GM19467 (cell line): ENCODE results near the gene MLST8.
"Not testable (repeated sequence)": the region's sequence is repeated elsewhere in the genome, so short reads cannot be mapped to it uniquely, and the experiment has no call there.

Experiments
- ATAC-seq: cut with Tn5 transposase; IDR thresholded peaks from one replicate; pipeline ENCODE4 v1.9.1; 2021; ENCODE audit warnings: mild to moderate bottlenecking, moderate library complexity; ENCODE audit not compliant: unreplicated experiment

MLST8 gene

DNA sequence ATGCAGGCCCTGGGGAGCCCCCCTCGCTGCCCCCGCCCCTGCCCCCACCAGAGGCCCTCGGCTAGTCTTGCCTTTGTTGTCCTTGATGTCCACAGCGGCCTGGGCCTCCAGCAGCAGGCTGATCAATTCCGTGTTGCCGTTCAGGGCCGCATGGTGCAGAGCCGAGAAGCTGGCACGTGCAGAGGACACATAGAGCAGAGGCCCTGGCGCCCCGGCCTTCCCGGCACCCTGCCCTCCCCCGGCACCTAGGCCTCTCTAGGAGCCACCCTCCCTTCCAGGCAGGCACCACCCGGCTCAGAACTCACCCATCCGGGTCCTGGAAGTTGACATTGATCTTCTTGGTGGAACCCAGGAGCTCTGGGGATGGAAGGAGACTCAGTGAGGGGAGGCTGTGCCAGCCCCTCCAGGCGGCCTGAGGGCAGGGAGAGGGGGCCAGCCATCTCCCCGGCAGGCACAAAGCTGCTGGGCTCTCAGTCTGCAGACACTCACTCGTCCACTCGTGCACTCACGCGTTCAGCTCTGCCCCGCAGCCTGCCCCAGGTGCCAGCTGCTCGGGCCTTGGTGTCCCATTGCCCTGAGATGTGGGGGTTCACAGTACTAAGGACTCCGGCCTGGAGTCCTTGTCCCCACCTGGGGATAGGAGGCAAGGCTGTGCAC, 15.1 kb upstream of the MLST8 start:
- ATAC-seq: no peak

DNA sequence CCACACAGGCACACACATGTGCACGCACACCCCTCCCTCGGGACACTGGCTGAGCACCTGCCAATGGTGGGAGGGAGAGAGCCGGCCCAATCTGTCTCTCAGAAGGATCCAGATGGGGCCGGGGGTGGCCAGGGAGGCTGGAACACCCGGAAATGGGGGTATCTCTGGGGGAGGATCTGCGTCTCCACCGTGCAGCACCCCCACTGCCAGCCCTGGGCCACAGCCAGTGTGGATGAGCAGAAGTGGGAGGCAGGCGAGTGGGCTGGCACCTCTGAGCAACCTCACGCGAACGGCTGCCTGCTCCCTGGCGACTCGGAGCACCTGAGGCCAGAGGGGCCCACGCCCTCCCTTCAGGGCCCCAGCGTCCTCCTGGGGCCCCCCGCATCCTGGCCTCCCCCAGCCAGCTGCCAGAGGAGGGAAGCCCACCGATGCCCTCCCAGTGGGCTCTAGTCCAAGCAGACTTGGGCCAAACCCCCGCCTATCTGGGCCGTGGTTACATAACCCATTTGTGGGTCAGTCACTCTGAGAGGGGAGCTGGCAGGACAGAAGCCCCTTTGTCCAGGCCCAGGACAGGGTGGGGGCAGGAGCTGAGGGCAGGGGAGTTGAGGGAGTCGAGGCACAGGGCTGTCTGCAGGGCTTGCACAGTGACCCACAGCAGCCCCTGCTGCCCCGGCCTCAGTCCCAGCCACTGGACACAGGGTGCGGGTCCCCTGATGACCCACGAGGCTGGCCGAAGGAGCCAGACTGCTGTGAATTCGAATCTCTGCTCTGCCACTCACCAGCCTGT, 14.4 kb upstream of the MLST8 start:
- ATAC-seq: no peak

DNA sequence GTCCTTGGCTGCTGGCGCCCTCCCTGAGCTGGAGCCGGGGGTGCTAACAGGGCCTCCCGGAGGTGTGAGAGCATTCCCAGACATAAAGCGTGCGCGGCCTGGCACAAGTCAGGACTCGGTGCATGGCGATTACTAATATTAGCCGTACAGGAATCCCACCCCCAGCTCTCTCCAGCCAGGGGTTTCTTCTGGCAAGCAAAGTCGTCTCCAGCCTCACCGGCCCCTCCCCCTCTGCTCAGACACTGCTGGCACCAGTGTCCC, 13.9 kb upstream of the MLST8 start:
- ATAC-seq: no peak

DNA sequence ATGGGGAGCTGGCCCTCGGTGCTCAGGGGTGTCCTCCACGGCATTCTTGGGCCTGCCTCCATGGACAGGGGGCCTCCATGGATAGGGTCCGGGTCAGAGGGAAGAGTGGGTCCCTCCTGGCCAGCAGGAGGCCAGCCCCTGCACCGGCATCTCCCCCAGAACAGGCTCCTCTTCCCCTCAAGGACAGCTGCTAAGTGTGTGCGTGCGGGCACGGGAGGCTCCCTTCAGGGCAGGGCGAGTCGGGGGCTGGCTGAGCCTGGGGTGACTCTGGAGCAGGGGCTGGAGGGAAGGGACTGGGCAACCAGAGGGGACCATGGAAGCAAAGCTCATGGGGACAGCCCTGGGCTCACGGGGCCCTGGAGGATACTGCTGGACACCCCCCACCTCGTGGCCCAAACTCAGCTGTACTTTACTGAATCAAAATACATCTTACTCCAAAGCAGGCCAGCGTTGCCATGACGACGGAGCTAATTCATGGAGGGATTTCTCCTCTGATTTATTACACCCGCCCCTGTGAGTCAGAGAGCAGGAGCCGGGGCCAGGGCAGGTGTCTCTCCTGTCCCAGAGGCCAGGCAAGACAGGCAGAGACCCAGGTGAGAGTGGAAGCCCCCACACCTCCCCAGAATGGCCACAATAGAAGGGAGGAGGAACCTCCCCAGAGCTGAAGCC, 11.0 kb upstream of the MLST8 start:
- no peak for ATAC-seq

DNA sequence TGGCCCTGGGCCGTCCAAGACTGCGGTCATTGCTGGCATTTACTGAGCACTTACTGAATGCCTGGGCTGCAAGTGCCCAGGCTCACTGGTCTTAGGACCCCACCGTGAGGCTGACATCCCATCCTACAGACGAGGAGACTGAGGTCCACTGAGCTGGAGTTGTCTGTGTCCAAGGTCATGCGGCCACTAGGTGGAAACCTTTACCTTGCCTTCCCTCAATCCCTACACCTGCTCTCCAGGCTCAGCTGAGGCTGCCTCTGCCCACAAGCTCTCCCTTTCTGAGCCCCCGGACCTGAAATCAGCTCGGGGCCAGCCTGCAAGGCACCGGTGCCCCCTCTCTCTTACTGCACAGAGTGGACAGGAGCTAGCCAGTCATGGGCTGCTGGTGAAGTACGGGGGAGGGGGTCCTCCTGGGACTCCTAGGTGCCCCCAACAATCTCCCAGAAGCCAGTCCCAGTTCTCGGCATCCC, 10.4 kb upstream of the MLST8 start:
- ATAC-seq: no peak

DNA sequence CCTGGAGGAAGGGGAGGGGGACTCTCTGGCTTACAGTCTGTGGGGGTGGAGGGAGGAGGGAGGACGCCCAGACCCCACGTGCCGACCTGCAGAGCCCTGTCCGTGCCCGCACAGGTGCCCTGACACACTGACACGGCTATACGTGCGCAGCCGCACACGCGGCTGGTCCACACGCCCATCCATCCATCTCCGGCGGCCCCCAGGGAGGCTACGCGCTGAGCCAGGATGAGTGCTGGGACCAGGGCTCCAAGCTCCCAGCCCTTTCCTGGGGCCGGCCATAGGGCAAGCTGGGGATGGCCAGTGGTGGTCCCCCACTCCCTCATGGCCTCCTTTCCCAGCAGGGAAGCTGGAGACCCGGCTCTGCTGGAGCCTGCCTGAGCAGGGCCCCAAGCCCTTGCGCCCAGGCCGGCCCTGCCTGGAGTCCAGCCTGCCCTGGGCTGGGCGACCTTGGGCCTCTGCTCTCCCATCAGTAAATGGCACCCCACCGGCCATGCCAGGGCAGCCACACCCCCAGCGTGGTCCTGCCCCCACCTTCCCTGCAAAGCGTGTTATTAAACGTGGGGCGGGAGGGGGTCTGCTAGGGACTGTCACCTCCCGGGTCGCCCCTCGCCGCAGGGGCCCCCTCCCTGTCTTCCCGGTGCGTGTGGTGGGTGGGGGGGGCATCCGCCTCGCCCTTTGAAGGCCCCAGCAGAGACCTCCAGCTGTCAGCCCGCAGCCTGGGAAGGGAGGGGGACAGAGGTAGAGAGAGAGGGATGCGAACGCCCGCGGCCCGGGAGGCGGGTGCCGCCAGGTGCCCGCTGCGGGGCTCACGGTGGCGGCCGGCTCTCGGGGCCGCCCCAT, 9.7 kb upstream of the MLST8 start:
- no peak for ATAC-seq

DNA sequence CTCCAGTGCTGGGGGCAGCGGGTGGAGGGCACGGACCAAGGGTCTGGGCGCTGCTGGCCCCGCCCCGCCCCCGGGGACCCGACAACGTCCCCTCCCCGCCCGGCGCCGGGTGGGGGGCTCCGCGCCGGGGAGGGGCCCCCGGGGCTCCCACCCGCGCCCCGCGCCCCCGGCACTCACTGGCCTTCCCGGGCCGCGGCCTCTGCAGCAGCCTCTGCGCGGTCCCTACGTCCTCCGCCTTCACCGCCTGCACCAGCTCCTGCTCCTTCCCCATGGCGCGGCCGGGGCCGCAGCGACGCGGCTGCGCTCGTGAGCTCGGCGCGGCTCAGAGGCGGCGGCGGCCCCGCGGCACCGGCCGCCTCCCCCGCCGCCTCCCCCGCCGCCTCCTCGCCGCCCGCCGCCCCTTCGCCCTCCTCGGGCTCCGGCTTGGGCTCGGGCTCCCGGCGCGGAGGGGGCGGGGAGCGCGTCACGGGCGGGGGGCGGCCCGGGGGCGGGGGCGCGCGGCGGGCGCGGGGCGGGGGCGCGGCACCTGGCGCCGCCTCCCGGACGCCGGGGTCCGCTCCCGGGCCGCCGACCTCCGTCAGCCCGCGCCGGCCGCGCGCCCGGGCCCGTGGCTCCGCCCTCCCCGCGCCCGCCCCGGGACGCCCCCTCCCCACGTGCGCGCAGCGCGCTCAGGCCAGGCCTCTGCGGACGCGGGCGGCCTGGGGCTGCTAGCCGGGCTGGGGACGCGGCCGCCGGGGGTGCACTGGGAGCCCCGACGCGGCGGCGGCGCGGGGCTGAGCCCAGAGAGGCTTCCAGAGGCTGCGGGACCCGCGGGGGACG, 8.9 kb upstream of the MLST8 start, which contains the start of gene CASKIN1:
Gene CASKIN1, minus strand, starts transcription at position 444 of the 819 bp plus-strand sequence. Its CDS starts 173 bp downstream, at position 271.
- no peak for ATAC-seq

DNA sequence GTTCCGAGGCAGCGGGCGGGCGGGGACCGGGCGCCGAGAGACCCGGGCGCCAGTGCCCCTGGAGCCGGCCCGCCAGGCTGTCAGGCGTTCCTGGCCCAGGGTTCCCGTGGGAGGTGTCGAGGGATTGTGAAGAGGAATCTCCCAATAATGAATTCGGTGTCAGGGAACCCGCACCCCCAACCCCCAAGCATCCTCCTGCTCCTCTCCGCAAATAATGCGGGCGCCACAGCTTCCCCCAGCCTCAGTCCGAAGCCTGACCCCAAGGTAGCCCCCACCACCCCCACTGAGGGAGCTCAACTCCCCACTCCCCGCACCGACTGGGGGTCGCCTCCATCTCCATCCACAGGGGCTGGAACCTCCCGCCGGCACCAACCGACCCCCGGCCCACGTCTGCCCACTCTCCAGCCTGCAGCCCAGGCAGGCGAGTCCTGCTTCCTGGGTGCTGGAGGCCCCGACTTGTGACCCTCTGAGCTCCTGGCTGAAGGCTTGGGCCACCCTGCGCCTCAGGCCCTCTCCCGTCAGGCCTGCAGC, 8.2 kb upstream of the MLST8 start:
- ATAC-seq: no peak

DNA sequence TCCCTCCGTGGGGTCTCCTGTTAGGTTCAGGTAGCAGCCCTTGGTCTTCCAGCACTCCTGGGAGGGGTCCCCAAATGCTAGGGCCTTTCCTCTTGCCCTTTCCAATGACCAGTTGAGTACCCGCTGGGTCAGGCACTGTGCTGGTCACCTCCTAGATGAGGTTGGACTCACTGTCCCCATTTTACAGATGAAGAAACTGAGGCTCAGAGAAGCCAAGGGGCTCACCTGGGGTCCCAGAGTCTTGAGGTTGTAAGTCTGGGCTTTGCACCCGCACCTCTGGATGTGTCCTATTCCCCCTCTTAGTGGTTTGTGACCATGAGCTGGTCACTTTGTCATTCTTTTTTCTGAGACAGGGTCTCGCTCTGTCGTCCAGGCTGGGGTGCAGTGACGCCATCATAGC, 7.5 kb upstream of the MLST8 start:
- no peak for ATAC-seq

DNA sequence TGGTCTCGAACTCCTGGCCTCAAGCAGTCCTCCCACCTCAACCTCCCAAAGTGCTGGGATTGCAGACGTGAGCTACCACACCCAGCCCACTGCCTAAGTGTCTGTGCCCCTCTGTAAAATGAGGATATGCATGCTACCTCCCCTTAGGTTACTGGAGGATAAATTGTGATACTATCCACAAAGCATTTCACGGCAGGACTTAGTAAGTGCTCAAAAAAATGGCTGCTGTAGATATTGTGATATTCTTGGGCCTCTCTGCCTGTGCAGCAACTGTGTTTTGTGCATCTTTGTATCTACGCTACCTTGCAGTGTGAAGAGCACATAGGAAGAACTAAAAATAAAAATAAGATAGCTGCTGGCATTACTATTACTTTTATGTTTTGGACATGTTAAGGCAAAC, 7.0 kb upstream of the MLST8 start:
- no peak for ATAC-seq

DNA sequence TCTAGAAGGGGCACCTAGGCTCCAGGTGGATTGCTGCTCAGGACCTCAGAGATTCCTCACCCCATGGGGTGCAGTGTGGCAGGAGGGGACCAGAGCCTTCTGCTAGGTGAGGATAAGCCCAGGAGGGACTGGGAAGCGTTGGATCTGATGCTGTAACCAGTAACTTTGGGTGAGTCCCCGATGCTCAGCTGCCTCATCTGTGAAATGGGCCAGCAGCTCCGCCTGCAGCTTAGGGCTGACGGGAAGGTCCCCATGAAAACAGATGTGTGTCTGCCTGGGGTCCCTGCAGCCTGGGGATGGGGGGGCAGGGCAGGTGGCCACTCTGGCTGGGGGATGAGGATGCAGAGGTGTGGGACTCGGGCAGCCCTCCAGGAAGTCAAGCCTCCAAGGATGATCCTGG, 6.2 kb upstream of the MLST8 start:
- ATAC-seq: no peak

DNA sequence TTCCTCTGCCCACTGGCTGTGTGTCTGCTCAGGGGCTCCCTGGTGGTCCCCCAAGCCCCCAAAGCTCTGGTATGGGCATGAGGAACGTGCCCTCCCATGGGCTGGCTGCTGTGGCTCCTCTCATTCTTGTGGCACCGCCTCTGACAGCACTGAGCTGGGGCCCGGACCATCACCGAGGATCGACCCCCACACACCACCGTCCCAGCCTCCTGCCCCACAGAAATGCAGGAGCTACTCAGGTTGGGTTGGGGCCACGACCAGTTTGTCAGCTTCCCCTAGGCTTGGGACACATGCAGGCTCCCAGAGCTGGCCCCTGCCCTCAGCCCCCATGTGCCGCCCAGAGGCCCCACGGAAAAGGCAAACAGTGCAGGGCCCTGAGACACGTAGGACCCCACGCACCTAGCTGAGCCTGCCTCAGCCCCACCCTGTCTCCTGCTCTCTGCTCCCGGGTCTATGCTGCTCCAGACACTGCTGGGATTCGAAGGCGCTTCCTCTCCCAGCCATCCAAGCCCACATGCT, 5.6 kb upstream of the MLST8 start:
- ATAC-seq: no peak

DNA sequence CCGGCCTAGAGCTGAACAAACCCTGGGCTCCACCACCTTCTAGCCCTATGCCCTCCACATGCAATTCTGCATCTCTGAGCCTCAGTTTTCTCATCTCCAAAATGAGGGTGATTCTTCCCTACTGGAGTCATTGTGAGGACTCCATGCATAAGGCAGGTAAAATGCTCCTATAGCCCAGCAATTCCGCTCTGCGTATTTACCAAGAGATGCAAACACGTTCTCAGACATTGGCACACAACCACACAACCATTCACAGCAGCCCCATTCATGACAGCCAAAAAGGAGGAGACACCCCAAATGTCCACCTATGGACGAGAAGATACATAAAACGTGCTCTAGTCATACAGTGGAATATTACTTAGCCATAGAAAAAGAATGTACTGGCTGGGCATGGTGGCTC, 4.9 kb upstream of the MLST8 start:
- ATAC-seq: no peak

DNA sequence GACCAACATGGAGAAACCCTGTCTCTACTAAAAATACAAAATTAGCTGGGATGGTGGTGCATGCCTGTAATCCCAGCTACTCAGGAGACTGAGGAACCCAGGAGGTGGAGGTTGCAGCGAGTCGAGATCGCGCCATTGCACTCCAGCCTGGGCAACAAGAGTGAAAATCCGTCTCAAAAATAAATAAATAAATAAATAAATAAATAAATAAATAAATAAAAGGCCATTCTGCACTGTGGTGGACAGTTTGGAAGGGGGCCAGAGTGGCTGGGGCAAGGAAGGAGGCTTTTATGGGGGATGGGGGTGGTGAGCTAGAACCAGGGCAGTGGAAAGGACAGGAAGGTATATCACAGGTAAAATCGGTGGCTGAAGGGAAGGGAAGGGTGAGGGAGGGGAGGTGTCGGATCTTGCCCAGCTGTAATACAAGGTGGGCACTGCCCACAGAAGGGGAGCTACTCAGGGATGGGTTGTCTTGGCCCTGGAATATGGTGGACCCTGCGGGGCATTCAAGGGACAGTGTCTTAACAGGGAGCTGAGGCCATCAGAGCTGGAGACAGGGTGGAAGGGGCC, 2.0 kb upstream of the MLST8 start:
- ATAC-seq: not testable (repeated sequence)

DNA sequence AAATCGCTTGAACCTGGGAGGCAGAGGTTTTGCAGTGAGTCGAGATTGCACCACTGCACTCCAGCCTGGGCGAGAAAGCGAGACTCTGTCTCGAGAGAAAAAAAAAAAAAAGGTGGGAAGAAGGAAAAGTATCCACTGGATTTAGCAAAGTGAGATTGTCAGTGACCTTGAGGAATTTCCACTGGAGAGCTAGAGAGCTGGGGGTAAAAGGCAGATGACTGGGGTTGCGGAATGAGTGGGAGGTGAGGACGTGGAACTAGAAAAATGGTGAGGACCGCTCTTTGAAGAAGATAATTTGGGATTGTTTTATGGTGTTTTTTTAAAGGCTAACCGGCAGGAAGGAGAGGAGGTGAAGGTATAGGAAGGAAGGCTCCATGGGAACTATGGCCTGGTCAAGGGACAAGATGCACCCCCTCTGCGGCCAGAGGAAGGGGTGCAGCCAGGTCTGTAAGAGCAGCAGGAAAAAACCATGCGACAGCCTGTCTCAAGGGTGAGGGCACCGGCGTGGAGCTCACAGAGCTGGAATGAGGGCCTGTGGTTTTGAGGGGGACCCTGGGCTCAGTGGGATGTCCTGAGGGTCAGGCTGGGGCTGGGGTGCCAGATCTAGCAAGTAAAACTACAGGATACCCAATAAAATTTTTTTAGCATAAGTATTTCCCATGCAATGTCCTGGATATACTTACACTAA, 694 bp upstream of the MLST8 start:
- no peak for ATAC-seq

DNA sequence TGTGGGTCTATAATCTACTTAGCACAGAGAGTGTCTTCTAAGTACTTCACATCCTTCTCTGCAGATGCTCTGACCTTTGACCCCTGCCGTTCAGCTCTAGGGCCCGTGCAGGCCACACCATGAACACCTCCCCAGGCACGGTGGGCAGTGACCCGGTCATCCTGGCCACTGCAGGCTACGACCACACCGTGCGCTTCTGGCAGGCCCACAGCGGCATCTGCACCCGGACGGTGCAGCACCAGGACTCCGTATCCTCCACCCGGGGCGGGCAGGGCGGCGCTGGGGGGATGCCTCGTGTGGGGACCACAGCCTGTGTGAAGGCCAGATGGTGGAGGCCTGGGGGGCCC, 686 bp downstream of the MLST8 start:
- ATAC-seq: peak; percentile 4

DNA sequence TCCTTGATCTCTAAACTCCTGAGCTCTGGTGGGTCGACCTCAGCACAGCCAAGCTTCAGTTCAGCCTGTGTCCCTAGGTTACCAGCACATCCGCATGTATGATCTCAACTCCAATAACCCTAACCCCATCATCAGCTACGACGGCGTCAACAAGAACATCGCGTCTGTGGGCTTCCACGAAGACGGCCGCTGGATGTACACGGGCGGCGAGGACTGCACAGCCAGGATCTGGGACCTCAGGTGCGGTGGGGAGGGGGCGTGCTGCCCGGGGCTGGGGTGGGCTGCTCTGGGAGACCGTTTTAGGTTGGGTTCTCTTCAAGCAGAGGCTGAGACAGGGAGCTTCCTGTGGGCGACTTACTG, 1.1 kb downstream of the MLST8 start:
- no peak for ATAC-seq

DNA sequence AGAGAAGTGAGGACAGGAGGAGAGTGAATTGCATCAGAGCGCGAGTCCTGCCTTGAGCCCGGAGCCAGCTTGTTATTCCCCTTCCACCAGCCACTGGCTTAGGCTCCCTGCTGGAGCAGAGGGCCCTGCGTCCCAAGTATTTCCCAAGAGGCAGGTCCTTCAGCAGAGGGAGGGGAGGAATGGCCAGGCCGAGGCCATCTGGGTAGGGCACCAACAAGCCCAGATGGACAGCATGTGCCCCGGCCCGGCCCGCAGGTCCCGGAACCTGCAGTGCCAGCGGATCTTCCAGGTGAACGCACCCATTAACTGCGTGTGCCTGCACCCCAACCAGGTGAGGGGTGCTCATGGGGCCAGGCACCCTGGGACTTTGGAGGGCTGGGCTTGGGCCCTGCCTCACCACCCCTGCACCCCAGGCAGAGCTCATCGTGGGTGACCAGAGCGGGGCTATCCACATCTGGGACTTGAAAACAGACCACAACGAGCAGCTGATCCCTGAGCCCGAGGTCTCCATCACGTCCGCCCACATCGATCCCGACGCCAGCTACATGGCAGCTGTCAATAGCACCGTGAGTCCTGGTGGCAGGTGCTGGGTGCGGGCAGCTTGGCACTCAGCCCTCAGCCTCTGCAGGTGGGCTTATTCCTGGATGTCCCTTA, 1.7 kb downstream of the MLST8 start:
- ATAC-seq: no peak

DNA sequence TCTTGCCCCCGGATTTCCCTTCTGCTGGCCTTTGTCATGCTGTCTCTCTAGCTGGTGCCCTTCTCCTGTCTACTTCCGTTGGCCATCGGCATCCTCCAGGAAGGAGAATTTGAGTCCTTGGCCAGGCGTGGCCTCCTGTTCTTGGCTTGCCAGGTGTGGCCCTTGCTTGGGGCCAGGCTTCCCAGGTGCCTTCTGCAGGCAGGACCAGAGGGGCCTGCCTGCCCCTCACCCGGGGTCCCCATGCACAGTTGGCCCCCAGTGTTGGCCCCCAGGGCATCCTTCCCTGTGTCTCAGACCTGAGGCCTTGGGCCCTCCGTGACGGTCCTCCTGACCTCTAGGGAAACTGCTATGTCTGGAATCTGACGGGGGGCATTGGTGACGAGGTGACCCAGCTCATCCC, 2.6 kb downstream of the MLST8 start:
- ATAC-seq: no peak
